Activated T-cell treated with anti-CD3 and anti-CD28 coated beads for 4 hours (primary cell): ENCODE measurements around the gene NMNAT2.

Source experiments
- DNase-seq: peaks from one replicate; pipeline ENCODE4 v3.0.0-alpha.2; 2020

NMNAT2 gene

DNA sequence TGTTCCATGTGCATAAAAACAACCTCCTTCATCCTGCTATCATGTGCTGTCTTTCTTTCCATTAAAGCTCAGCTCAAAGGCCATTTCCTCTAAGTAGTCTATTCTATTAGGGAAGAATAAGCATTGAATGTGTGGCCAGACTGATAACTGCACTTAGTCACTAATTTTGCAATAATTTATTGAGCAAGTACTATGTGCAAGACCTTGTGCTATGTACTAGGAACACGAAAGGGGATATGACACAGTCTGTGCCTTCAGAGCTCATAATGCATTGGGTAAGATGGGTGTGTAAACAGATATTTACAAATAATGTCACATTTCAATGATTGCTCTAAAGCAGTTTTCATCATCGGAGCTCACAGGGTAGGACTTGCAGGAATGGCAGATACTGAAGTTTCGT is 54.2 kb downstream of the NMNAT2 start:
- DNase-seq: no peak

DNA sequence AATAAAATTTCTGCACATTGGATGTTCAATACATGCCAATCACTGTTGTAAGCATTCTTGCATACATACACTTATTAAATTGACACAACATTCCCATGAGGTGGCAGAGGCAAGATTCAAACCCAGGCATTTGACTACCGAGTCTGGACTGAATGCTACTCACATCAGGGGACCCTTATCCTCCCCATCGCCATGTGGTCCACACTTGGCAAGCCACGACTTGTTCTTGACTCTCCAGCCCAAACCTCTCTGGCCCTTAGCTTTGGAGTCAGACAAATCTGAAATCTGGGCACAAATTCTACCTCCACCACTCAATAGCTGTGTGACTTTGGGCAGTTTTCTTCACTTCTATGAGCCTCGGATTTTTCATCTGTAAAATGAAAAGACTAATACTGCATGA is 57.1 kb downstream of the NMNAT2 start:
- no peak for DNase-seq

DNA sequence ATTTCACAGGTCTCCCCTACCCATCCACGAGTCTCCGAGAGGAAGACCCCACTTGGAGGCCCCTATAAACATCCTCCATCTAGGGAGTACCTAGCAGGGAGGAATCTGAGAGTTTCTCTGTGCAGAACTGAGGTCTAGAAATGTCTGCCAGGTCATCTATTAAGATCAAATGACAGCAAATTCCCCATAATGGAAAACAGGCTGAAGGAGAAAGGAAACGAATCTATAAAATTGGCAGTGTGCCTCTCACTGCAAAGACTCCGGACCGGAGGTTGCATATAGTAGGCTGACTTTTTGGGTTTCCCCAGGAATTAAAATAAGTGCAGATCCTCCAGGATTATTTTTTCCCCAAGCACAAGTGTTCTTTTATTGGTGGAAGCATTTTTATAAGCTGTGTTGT is 57.7 kb downstream of the NMNAT2 start:
- no peak for DNase-seq

DNA sequence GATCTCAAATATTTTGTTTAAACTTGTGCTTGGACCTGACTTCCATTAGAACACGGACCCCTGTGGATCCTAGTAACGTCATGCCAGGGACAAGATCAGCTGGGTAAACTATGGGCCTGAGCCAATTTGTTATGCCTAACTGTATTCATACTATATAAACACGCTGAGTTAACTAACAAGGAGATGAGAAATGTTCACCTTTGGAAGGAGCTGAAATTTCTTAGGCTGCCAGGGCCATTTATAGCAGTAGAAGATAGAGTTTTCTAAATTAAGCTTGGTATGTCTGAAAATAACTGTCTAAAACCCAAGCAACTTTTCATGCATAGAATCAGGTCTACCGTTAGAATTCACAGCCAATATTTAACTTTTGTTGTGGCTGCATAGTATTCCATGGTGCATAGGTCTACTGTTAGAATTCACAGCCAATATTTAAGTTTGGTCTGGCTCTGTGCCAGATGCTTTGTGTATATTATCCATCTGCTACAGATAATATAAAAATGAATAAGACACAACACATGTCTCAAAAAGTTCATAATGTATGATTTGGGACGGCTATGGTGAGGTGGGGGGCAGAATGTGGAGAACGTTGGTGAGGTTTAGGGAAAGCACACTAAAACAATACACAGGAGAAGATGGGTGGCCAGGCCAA is 61.5 kb downstream of the NMNAT2 start:
- DNase-seq: no peak

DNA sequence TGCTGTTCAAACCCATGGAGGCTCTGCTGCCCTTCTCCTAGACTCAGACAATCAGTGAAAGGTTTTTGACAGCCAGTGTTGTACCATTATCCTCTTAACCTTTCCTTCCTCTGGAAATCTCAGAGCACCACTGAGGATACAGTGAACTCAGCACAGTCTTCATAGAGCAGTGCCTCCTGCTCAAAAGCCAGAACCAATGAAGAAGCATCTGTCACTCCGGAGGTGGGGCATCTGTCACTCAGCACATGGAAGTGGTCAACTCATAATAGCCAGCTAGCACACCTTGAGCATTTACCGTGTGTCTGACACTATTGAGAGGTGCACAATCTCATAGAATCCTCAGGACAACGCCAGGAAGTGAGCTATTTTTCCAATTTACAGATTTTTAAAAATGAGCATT is 62.4 kb downstream of the NMNAT2 start:
- no peak for DNase-seq

DNA sequence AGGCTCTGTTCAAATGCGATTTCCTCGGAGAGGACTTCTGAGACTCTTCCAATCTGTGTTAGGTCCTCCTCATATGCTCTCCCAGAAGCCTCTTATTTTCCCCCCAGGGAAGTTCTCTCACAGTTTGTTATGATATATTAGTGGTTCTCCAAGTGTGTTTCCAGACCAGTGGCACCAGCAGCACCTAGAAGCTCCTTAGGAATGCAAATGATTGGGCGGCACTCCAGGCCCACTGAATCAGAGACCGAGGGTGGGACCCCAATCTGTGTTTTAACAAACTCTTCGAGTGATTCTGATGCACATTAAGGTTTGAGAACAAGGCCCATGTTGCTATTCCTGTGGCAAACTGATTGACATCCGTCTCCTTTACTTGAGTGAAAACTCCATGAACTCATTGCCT is 63.0 kb downstream of the NMNAT2 start:
- no peak for DNase-seq

DNA sequence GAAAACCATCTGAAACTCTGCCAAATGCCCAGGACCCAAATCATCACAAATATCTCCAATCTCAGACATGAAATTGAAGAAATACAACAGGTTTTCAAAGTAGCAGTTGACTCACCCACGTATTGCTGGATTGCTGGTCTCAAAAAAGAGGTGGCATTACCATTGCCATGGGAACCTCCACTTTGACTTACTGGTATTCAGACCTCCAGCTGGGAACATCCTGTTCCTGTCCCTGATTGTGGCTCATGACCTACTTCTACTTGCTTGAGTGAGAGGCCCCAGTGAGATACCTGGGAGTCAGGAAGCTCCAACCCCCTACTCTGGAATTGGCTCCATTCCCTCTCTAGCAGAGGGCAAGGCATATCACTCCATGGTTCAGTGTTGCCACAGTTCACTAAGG is 64.6 kb downstream of the NMNAT2 start:
- DNase-seq: no peak

DNA sequence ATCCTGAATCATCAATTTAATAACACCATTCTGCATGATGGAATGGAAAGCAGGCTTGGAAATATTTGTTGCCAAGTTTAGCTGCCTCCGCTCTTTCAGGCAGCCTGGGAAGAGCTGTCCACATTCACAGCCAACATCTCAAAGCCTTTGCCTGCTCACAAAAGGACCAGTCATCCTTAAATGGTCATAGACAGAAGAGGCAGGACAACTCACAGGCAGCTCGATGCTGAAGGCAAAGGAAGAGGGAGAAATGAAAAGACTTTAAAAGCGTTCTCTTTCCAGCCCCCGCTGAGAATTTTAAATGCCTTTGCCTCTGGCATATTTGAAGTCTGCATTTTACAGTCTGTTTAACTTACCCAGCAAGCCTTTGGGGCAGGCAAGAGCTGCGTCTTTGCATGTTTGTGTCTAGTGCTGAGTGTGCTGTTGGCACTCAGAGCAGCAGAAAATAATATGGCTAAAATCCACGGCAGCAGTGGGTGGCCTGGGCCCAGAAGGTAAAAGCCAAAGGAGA is 68.9 kb downstream of the NMNAT2 start:
- no peak for DNase-seq

DNA sequence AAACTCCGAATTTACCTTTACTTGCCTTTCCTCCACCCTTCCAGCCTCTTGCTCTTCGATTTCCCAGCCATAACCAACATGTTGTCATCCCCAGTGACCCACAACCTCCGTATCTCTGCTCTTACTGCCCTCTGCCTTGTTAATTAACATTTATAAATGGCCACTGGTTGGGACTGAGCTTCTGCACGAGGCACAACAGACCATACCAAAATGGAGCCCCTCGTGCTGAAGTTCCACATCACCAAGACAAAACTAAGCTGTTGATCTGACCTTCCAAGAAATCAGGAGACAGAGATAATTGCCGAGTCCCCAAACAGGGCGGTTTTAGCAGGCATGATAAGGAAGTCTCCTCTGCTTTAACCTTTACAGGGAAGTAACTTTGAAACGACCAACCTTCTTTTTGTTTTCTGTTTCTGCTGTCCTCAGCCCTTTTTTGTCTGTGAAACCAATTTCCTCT is 71.9 kb downstream of the NMNAT2 start:
- no peak for DNase-seq

DNA sequence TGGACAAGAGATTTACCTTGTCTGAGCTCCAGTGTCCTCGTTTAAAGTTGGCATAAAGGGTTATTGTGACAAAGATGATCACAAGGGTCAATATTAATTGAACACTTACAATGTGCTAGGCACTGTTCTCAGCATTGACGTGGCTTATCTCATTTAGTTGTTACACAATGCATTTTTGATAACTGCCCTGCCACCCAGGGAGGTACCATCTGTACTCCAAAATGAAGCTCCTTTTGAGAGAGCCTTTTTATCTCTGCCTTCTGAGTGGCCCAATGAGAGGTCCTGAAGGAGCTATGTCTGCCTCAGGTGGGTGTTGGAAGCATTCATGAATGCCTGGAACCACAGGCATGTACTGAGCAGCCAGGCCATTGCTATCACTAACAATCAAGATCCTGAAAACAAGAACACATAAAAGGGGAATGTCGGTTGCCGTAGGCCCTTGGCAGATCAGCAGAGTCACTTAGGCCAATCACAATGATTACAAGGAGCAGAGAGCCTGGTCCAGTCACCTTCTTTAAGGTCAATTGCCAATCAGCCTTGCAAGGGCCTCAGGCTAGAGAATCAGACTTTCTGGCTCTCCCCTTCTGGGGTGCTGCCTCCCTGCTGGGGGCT is 78.5 kb downstream of the NMNAT2 start:
- DNase-seq: no peak

DNA sequence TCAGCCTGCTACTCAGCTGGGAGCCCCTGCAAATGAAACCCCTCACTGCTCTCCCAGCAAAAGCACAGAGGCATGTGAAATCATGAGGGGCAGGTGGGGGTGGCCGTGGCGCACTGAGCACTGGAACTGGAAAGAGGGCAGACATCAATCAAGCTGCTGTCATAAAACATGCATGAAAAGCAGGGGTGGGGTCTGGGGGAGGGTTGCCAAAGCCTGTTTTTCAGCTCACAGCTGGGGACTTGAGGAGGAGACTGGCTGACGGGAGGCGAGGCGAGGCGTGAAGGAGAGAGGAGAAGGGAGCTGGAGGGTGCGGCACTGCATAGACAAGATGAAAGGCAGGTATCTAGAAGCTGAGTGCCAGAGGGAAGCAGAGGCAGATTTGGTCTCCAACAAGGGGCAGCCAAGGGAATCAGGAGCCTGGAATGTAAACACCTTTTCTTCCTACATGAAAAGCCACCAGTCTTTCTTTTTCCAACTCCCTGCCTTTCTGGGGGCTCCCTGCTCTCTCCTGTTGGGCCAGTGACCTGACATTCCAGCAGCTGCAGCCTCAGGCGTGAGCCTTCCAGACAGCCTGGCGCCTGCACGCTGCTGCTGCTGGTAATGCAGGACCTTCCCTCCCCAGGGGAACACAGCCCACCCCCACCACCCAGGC is 87.0 kb downstream of the NMNAT2 start:
- no peak for DNase-seq

DNA sequence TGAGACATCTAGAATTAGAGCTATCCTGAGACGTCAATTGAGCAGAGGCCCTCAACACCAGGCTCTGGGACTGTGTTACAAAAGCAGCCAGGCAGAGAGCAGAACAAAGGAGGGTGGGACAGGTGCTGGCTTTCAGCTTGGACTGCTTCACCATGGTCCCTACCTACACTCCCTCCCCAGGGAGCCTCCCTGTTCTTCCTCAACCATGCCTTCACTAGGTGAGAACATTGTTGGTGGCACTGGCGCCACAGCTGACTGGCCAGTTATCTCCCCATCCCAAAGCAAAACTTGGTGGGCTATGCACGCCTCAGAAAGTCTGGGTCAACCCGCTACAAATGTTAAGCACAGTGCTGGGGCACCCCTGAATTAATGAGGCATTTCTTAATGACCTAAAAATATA is 87.8 kb downstream of the NMNAT2 start:
- DNase-seq: no peak

DNA sequence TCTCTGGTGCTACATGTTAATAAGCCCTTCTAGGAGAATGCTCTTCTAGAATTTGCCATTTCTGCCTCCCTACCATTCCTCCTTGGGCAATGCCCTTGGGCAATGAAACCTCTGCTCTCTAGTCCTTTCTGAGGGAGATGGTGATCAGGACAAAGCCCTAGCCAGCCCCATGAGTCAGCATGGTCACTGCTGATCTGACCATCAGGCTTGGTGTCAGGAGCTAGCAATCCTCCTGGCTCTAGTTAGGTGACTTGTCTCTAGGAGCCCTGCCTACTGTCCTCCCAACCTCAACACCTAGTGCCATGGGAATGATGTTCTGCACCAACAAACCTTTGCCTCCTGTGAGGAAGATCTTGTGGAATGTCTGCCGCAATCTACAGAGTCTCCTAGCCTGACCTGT is 89.8 kb downstream of the NMNAT2 start:
- DNase-seq: no peak

DNA sequence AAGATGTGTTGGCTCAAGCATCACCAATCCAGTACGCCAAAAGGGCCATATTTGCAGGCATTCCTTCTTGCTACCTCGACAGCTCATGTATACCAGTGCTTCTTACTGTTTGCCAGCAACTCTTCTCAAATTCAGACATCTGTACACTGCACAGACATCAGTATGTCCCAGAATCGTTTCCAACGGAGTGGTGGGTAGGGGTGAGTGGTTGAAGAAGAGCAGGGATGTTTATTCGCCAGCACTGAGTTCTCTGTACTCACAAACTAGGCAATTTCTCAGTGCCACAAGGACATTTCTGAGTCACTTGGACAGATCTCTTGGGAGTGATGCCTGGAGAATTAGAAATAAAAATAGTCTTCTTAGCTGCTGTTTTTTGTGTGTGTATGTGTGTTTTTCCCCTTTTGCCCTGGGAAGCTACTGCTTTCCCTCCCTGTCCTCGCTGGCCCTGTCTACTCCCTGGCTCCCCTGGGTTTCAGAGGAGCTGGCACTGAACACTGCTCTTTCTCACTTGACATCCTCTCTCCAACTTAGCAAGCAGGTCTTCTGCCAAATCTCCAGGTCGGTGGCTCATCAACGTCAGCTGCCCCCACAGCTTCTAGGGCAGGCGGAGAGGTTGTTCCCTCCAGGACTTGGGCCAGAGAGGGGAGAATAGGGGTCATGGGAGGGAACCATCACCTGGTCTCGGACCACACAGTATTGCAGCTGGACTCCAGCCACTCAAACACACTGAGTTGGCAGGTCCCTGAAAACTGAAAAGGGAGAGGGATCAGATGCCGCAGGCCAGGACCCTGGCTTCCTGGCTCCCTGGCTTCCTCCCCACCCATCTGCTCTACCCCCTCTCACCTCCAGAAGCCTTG is 90.5 kb downstream of the NMNAT2 start:
- DNase-seq: no peak

DNA sequence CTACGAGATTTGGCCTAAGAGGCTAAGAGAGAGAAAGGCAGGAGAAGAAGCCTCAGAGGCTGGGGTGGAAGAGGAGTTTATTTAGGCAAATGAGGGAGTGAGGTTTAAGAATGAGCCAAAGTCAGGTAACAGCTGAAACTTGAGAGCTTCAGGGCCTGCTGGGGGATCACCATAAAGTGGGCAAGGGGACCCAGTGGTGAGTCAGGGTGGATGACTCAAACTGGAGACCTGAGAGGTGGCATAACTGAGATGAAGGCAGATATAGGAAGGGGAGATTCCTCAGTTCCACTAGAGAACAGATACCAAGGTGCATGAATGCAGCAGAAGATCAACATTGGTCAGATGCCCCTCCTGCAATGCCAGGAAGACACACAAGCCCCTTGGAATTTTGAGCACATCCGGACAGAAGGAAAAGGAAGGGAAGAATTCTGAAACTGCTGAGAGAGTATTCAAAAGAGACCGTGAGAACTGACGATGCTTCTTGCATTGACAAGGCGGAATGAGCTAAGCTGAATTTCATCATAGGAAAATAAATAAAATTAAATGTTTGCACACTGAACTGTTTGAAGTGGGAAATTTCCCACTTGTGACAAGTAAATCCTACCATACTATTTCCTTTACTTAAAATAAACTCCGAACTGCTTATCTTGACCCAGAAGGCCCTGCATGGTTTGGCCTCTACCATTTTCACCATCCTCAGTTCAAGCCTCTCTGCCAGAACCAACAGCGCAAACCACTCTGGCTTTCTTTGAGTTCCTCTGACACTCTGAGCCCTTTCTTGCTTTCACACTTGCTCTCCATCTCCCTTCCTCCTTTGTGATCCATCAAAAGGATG is 94.1 kb downstream of the NMNAT2 start:
- no peak for DNase-seq

DNA sequence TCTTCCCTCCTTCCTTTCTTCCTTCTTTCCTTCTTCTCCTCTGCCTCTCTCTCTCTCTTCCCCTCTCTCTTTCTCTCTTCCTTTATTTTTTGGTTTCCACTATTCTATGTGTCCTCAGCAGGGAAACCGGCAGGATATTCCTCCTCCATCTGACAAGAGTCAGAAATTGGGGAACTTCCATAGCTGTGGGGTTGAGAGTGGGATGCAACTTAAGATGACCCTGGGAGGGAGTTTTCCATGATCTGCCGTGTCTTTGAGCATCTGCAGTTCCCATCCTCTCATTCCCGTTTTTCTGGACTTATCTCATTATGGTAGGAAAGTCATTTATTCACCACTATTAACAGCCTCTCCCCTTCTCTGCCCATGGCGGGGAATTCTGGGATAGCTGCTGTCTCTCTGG is 98.6 kb downstream of the NMNAT2 start:
- DNase-seq: no peak

DNA sequence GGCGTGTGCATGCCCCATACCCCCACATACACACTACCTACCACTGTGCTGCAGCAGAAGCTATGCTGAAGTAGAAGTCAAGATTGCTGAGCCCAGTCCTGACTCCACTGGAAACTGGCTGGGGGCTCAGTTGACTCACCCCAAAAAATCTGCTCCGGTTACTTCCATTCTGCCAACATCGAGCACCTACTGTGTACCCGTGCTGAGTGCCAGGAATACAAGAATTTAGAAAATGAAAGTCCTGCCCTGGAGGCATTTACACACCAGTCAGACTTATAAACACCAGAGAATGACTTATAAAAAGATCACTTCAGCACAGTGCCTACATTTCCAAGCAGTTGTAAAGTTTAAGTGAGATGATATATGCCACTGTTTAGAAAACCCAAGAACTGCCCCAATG is 99.1 kb downstream of the NMNAT2 start:
- DNase-seq: no peak

DNA sequence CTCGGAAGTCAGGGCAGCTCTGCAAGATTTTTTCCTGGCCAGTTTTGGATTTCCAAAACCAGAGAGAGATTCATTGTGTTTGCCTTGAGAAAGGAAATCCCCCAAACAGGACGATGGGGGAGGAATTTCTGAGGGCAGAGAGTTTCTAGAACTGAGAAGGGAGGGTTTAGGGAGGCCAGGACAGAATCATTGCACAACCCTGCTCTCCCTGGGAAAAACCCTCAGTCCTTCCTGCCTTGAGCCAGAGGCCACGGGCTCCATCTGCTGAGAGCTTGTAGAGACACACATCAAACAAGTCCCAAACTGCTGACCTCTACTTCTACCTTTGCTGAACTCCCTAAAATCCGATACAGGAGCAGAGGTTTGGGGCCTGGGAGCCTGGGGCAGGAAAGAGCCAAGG is 99.7 kb downstream of the NMNAT2 start:
- no peak for DNase-seq

DNA sequence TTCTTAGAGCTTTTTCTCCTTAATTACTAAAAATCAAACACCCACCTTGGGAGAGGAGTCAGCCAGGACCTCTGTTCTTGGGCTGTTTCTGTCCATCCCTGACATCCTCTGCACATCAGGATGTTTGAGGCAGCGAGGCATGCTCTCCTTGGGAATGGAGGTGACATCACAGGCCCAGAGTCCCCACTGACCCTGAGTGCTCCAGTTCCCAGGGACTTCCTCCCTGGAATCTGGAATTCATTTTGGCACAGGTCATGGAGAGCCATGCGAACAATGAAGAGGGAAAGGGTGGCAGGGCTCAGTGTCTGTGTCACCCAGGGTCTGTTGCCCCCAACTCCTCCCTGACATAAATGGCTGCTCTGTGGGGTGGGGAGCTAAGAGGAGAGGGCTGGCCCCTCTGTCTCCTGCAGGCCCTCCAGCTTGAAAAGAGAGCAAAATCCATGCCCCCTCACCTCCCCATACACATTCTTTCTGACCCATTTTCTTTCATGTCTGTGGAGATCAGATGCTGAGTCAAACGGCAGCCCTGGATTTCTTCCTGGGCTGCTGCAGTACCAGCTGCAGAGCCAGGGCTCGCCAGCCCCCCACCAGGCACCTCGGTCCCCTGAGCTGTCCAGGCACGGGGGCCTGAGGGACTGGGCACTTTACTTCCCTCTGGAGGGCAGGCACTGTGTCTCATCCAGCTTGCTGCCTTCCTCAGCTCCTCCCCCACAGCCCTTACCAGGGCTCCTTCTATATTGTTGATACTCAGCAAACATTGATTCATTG is 102.0 kb downstream of the NMNAT2 start:
- no peak for DNase-seq

DNA sequence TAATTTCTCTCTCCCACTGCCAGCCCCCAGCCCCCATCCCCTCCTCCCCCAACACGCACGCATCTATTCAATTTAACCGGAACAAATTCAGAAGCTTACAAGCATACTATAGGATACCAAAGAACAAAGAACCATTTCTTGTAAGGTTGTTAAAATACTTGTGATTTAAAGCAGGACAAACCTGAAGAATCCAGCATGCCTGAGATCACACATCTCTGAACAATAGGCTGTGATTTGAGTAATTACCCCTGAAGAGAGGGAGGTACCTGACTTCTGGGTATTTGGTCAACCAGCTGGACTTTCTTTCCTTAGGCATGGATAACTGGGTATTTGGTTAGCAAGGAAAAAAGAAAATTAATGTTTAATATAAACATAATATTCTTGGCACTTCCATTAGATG is 105.1 kb downstream of the NMNAT2 start:
- no peak for DNase-seq

DNA sequence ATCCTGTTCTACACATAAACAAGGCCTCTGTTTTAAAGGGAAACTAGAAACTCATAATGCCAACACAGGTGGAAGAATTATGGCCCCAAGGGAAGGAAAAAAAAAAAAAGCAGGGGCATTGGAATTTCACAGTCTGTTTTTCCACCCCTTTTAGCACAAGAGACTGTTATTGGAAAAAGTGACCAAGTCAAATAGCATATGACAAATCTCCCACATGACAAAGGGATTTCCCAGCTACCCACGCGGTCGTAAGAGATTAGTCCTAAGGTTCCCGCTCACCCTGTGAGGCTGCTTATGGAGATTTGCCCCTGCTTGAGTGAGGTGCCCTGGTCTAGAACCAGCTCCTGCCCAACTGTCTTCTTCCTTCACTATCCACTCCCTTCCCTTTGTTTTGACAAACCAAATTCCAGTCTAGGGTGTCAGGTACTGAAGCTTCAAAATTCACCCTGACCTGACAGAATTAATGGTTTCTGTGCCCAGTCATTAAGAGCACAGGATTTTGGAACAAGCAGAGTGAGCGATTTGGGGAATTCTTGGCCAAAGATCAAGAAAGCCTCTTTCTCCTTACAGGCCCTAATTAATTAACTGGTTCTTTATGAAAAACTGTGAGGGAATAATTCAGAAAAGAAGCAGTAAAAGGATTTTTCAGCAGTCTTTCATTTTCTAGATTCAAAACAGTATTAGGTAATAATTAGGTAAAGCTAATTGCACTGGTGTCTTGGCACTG is 107.3 kb downstream of the NMNAT2 start:
- no peak for DNase-seq
